Measurements from ENCODE around the gene FLRT3. TPM values are rescaled to one million over a fixed set of nuclear protein-coding genes. Genes with fewer than 3 reads are reported as not detected.

FLRT3 gene
- total and polyA plus RNA-seq, 10 of the 15 experiments (the other 5 are each of a cell fraction or from before 2014, with no cell fraction given), result 0.06 to 1.9 (median 0.29) TPM

DNA sequence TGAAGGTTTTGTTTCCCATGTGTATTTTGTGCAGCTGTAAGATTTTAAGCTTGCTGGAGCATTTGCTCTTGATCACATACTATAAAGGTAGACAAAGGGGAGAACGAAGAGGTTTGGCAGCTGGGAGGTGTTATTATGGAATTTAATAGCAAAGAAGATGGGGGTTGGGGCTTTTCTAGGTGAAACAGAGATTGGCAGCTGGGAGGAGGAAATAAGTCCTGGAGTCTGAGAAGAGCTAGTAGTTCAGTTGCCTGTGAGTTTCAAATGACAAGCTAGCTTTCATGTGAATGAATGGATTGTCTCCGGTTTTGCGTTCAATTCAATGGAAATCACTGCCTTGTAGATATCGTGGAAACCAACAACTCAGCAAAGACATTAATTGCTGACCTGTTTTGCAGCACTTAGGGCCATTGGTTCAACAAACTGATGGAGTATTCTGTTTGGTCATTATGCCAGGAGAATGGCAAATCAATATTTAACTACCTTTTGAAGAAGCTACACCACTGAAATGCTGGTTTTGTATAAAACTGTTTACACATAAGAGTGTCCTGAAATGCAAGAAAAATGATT lies 38.1 kb upstream of the FLRT3 start:
- no peaks in the 10 kb centered on the region for H3K36me3 ChIP-seq (ENCODE audit: control insufficient read depth in 2 of 2, insufficient read depth in 2 of 2, low read length in 1 of 2)
- RAD21 ChIA-PET (ENCODE audit: unreplicated experiment), result no interaction called here
- no peaks in the 10 kb centered on the region for H3K9me3 ChIP-seq (replicated peaks; ENCODE audit: control insufficient read depth, insufficient read depth, low read length)
- ATAC-seq (no peak), DNase-seq (ENCODE audit: low read depth, low spot score) (no peak), FAIRE-seq (no peak)
- H3K27me3 ChIP-seq (replicated peaks in 1 of 2; ENCODE audit: control insufficient read depth in 2 of 2, insufficient read depth in 2 of 2, low read length in 1 of 2), result no peaks in the 10 kb centered on the region
- H4K20me1 ChIP-seq (ENCODE audit: control insufficient read depth, insufficient read depth), result no peaks in the 10 kb centered on the region
- BruUV-seq (replicated peaks), result no TSS peak
- 50% methylated on average over 4 of the region's 4 CpGs for WGBS (ENCODE audit: insufficient coverage, insufficient replicate concordance, low lambda C conversion rate, missing lambda C conversion rate)
- no peak overlapping the region for H3K27ac ChIP-seq (ENCODE audit: control insufficient read depth, insufficient read depth)
- POLR2A ChIA-PET, result no interaction called here
- H3K9ac ChIP-seq (ENCODE audit: control insufficient read depth, insufficient read depth, low read length), result no peak overlapping the region
- CTCF ChIA-PET, result no interaction called here
- no peaks in the 10 kb centered on the region for H3K79me2 ChIP-seq (ENCODE audit: control insufficient read depth, insufficient read depth, low read length)
- H2AFZ ChIP-seq (ENCODE audit: control insufficient read depth, low read depth, low read length), result no peak overlapping the region
- intact Hi-C loops (cut with micrococcal nuclease; ENCODE audit: unreplicated experiment) (no loop called here), in situ Hi-C loops (cut with MboI) (no loop called here)
- no peak overlapping the region for H3K4me2 ChIP-seq (ENCODE audit: control insufficient read depth, insufficient read depth)
- no peak overlapping the region for H3K4me3 ChIP-seq
- TF ChIP-seq RCOR1 (conservative IDR thresholded peaks at IDR 0.05; ENCODE audit: low read depth, low read length) (no peak), NFYA (IDR thresholded peaks at IDR 0.05; ENCODE audit: borderline replicate concordance, low read depth, low read length) (no peak), SP1 (IDR thresholded peaks at IDR 0.05; ENCODE audit: low read depth, low read length) (no peak), IRF4 (IDR thresholded peaks at IDR 0.05; ENCODE audit: low read depth, low read length) (no peak), GABPA (IDR thresholded peaks at IDR 0.05; ENCODE audit: low read depth) (no peak), NR2C1 (IDR thresholded peaks at IDR 0.05) (no peak), KDM1A (IDR thresholded peaks at IDR 0.05; ENCODE audit: borderline replicate concordance) (no peak), BMI1 (IDR thresholded peaks at IDR 0.05; ENCODE audit: borderline replicate concordance) (no peak)
- TF ChIP-seq, protein P1, sequence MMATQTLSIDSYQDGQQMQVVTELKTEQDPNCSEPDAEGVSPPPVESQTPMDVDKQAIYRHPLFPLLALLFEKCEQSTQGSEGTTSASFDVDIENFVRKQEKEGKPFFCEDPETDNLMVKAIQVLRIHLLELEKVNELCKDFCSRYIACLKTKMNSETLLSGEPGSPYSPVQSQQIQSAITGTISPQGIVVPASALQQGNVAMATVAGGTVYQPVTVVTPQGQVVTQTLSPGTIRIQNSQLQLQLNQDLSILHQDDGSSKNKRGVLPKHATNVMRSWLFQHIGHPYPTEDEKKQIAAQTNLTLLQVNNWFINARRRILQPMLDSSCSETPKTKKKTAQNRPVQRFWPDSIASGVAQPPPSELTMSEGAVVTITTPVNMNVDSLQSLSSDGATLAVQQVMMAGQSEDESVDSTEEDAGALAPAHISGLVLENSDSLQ (IDR thresholded peaks at IDR 0.05), result no peak
- TF ChIP-seq, protein P2, sequence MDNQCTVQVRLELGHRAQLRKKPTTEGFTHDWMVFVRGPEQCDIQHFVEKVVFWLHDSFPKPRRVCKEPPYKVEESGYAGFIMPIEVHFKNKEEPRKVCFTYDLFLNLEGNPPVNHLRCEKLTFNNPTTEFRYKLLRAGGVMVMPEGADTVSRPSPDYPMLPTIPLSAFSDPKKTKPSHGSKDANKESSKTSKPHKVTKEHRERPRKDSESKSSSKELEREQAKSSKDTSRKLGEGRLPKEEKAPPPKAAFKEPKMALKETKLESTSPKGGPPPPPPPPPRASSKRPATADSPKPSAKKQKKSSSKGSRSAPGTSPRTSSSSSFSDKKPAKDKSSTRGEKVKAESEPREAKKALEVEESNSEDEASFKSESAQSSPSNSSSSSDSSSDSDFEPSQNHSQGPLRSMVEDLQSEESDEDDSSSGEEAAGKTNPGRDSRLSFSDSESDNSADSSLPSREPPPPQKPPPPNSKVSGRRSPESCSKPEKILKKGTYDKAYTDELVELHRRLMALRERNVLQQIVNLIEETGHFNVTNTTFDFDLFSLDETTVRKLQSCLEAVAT (IDR thresholded peaks at IDR 0.05), result no peak
- SMC1A ChIA-PET (ENCODE audit: uncharacterized antibody, unreplicated experiment), result interaction anchor here (1.8 kb wide), 1 partner anchor 38 kb away, joined by 6 read pairs; the partner anchor contains the start of gene FLRT3
- H3K4me1 ChIP-seq (ENCODE audit: control insufficient read depth, insufficient read depth, low read length), result no peaks in the 10 kb centered on the region

All from GM12878 (cell line).